HepG2 (cell line): ENCODE results near the gene DYSF. TPM values are rescaled to one million over a fixed set of nuclear protein-coding genes. Genes with fewer than 3 reads are reported as not detected.

Source experiments
- ATAC-seq: fragments of 200-7000 bp; cut with Tn5 transposase; 3 replicates; pipeline ENCODE4 v1.9.1; 2020; ENCODE audit warnings: mild to moderate bottlenecking, moderate library complexity
- BruUV-seq: library from RNA; stranded (reverse); fragments of 400-500 nt; replicated peaks from 2 replicates; lab custom pipeline; 2021; lab: Mats Ljungman, UMichigan
- CTCF ChIA-PET: fragments of 300-600 bp; formaldehyde crosslinking; extraction: SDS; loops from one replicate; lab custom pipeline; 2021; ENCODE audit warnings: low total read pairs, inconsistent platforms, low intra/inter-chr PET ratio; lab: Yijun Ruan, JAX
- POLR2A ChIA-PET: fragments of 350-600 bp; sonication (Branson Sonifier 250); formaldehyde crosslinking; loops from one replicate; lab custom pipeline; 2020; ENCODE audit warnings: antibody characterized with exemption, inconsistent platforms; lab: Yijun Ruan, JAX
- DNase-seq: peaks from one replicate; pipeline ENCODE4 v3.0.0-alpha.2; 2015; ENCODE audit warnings: low spot score
- FAIRE-seq: peaks from 3 replicates; lab custom pipeline; 2011; peaks lifted over from hg19 to GRCh38; lab: Jason Lieb, UNC
- H2AFZ ChIP-seq: one replicate; pipeline ENCODE4 v1.6.1; 2011; ENCODE audit warnings: low read length, inconsistent platforms
- H3K27ac ChIP-seq: fragments of 300-600 bp; 3 replicates; pipeline ENCODE4 v1.8.0; 2011; ENCODE audit warnings: mixed run types, mild to moderate bottlenecking, mixed read lengths, low read length, inconsistent platforms; ENCODE audit not compliant: insufficient read depth; ENCODE audit errors: extremely low read length
- H3K27me3 ChIP-seq, 2 experiments: fragments of 200-600 bp in 1 of 2; 2 replicates in 1 of 2; 3 replicates in 1 of 2; pipeline versions ENCODE4 v1.6.0 to v1.8.0; 2011; ENCODE audit warnings: low read length in 2 of 2, mild to moderate bottlenecking in 2 of 2, moderate library complexity in 2 of 2, inconsistent platforms in 1 of 2; ENCODE audit not compliant: insufficient read depth in 2 of 2, control insufficient read depth in 1 of 2
- H3K36me3 ChIP-seq, 2 experiments: fragments of 200-600 bp in 1 of 2; replicated peaks in 1 of 2; 2 replicates in 1 of 2; 3 replicates in 1 of 2; pipeline versions ENCODE4 v1.5.1 to v1.8.0; 2011; ENCODE audit warnings: low read length in 2 of 2, inconsistent platforms in 1 of 2; ENCODE audit not compliant: insufficient read depth in 2 of 2, control insufficient read depth in 1 of 2
- H3K4me1 ChIP-seq: 2 replicates; pipeline ENCODE4 v1.5.1; 2012; ENCODE audit warnings: low read length, inconsistent platforms; ENCODE audit not compliant: insufficient read depth
- H3K4me2 ChIP-seq: 2 replicates; pipeline ENCODE4 v1.6.0; 2011; ENCODE audit warnings: low read depth, low read length, inconsistent platforms
- H3K4me3 ChIP-seq, 3 experiments: fragments of 200-600 bp in 1 of 3; sonication (generic), shearing (Covaris generic) in 1 of 3; replicated peaks in 1 of 3; 2 replicates each; pipeline ENCODE4 v1.5.1; 2011 to 2016; ENCODE audit warnings: low read length in 3 of 3, inconsistent platforms in 2 of 3, low read depth in 2 of 3, mild to moderate bottlenecking in 2 of 3, control low read depth in 1 of 3, mixed read lengths in 1 of 3; ENCODE audit not compliant: insufficient read depth in 1 of 3
- H3K79me2 ChIP-seq: one replicate; pipeline ENCODE4 v1.6.1; 2011; ENCODE audit warnings: low read length, inconsistent platforms; ENCODE audit not compliant: insufficient read depth
- H3K9ac ChIP-seq: 2 replicates; pipeline ENCODE4 v1.6.0; 2011; ENCODE audit warnings: mild to moderate bottlenecking, low read depth, low read length, inconsistent platforms; ENCODE audit not compliant: insufficient read depth
- H3K9me3 ChIP-seq: 2 replicates; pipeline ENCODE4 v1.5.1; 2012; ENCODE audit warnings: mild to moderate bottlenecking, low read length
- H4K20me1 ChIP-seq: 2 replicates; pipeline ENCODE4 v1.6.0; 2011; ENCODE audit warnings: inconsistent platforms, mild to moderate bottlenecking, low read length, moderate library complexity; ENCODE audit not compliant: insufficient read depth
- ARHGAP35 ChIP-seq: sonication (generic); formaldehyde crosslinking; IDR thresholded peaks from 2 replicates; pipeline ENCODE4 v1.9.0; 2022; ENCODE audit warnings: mild to moderate bottlenecking, inconsistent platforms, moderate library complexity, missing genetic modification reagents, borderline replicate concordance
- CENPT ChIP-seq: sonication (generic); formaldehyde crosslinking; IDR thresholded peaks from 2 replicates; pipeline ENCODE4 v1.8.0; 2022; ENCODE audit warnings: low read depth, mild to moderate bottlenecking, moderate library complexity, missing genetic modification reagents
- DMAP1 ChIP-seq: IDR thresholded peaks from 2 replicates; pipeline ENCODE4 v1.6.1; 2016
- HNRNPL ChIP-seq: fragments of 200-400 bp; formaldehyde crosslinking; IDR thresholded peaks from 2 replicates; pipeline ENCODE4 v1.6.1; 2017; ENCODE audit warnings: mild to moderate bottlenecking, low read depth, low read length
- KDM5B ChIP-seq: sonication (generic); formaldehyde crosslinking; IDR thresholded peaks from 2 replicates; pipeline ENCODE4 v1.4.0; 2020; ENCODE audit warnings: missing genetic modification reagents, mild to moderate bottlenecking, borderline replicate concordance
- LCORL ChIP-seq, 2 experiments: fragments of 450-650 bp in 1 of 2; sonication (generic) in 1 of 2; formaldehyde crosslinking in 1 of 2; IDR thresholded peaks; 2 replicates each; pipeline versions ENCODE4 v1.5.0 to v1.6.1; 2017 to 2020; ENCODE audit warnings: antibody characterized with exemption in 1 of 2, missing genetic modification reagents in 1 of 2
- PRMT3 ChIP-seq: sonication (generic); formaldehyde crosslinking; IDR thresholded peaks from 2 replicates; pipeline ENCODE4 v1.8.1; 2022; ENCODE audit warnings: low read depth, mild to moderate bottlenecking, moderate library complexity, missing genetic modification reagents, borderline replicate concordance
- RFXANK ChIP-seq: IDR thresholded peaks from 2 replicates; pipeline ENCODE4 v1.6.1; 2016
- SALL2 ChIP-seq: sonication (generic); formaldehyde crosslinking; IDR thresholded peaks from 2 replicates; pipeline ENCODE4 v1.8.1; 2023; ENCODE audit warnings: mild to moderate bottlenecking, missing genetic modification reagents, inconsistent platforms
- SP4 ChIP-seq: sonication (generic); formaldehyde crosslinking; IDR thresholded peaks from 2 replicates; pipeline ENCODE4 v1.8.1; 2023; ENCODE audit warnings: mild to moderate bottlenecking, missing genetic modification reagents
- ZNF232 ChIP-seq: sonication (generic); formaldehyde crosslinking; IDR thresholded peaks from 2 replicates; pipeline ENCODE4 v1.4.0; 2020; ENCODE audit warnings: missing genetic modification reagents, borderline replicate concordance
- ZNF660 ChIP-seq: sonication (generic); formaldehyde crosslinking; IDR thresholded peaks from 2 replicates; pipeline ENCODE4 v1.5.1; 2020; ENCODE audit warnings: mild to moderate bottlenecking, low read depth, missing genetic modification reagents, borderline replicate concordance
- ZNF672 ChIP-seq: sonication (generic); formaldehyde crosslinking; IDR thresholded peaks from 2 replicates; pipeline ENCODE4 v1.8.1; 2022; ENCODE audit warnings: missing genetic modification reagents
- WGBS: methylation state at CpG from one replicate; pipeline ENCODE4 v1.1.6; 2017; ENCODE audit warnings: low lambda C conversion rate; 5-methylcytosine and 5-hydroxymethylcytosine counted together
- in situ Hi-C: cut with HindIII; loops from 2 replicates; pipeline ENCODE4 v1.10.0; 2017; ENCODE audit warnings: low pct_unique_long_range_greater_than_20kb; ENCODE audit not compliant: extremely low pct_ligation_motif_present
- intact Hi-C: fragments of 100-400 bp; cut with micrococcal nuclease; formaldehyde crosslinking; loops from one replicate; pipeline ENCODE4 v1.10.0; 2022; ENCODE audit not compliant: unreplicated experiment
- polyA plus RNA-seq, 8 experiments: library from polyadenylated mRNA; depleted of rRNA in 3 of 8; stranded (reverse) in 7 of 8; unstranded in 1 of 8; fragments of >200 nt; fragmentation: Illumina TruSeq in 4 of 8; extraction: Trizol in 4 of 8; gene quantifications; 2 replicates each; pipeline versions ENCODE4 v1.2.1 to v1.2.3, GENCODE V29; 2011 to 2016; ENCODE audit warnings: low read depth in 4 of 8, missing spikeins in 1 of 8, mixed read lengths in 1 of 8; ENCODE audit not compliant: insufficient read depth in 1 of 8
- total RNA-seq, 5 experiments: library from RNA; depleted of rRNA; stranded (reverse); fragments of >200 nt; fragmentation: Illumina TruSeq; extraction: Trizol; gene quantifications; 2 replicates each; pipeline ENCODE4 v1.2.3, GENCODE V29; 2016; ENCODE audit warnings: low read depth in 1 of 5
- TF ChIP-seq, protein P1 (sequence below): sonication (generic); formaldehyde crosslinking; IDR thresholded peaks from 2 replicates; pipeline ENCODE4 v1.8.0; 2022; ENCODE audit warnings: missing genetic modification reagents, mild to moderate bottlenecking, inconsistent platforms, borderline replicate concordance
- TF ChIP-seq, protein P2 (sequence below): sonication (generic); formaldehyde crosslinking; IDR thresholded peaks from 2 replicates; pipeline ENCODE4 v1.9.0; 2021; ENCODE audit warnings: mild to moderate bottlenecking, missing genetic modification reagents
- TF ChIP-seq, protein P3 (sequence below): sonication (generic); formaldehyde crosslinking; IDR thresholded peaks from 2 replicates; pipeline ENCODE4 v1.4.0; 2020; ENCODE audit warnings: mild to moderate bottlenecking, missing genetic modification reagents

The DYSF gene
- total and polyA plus RNA-seq, 2 of the 13 experiments (the other 11 are each of a cell fraction or from before 2014, with no cell fraction given): 0.15 to 2.4 TPM

DNA sequence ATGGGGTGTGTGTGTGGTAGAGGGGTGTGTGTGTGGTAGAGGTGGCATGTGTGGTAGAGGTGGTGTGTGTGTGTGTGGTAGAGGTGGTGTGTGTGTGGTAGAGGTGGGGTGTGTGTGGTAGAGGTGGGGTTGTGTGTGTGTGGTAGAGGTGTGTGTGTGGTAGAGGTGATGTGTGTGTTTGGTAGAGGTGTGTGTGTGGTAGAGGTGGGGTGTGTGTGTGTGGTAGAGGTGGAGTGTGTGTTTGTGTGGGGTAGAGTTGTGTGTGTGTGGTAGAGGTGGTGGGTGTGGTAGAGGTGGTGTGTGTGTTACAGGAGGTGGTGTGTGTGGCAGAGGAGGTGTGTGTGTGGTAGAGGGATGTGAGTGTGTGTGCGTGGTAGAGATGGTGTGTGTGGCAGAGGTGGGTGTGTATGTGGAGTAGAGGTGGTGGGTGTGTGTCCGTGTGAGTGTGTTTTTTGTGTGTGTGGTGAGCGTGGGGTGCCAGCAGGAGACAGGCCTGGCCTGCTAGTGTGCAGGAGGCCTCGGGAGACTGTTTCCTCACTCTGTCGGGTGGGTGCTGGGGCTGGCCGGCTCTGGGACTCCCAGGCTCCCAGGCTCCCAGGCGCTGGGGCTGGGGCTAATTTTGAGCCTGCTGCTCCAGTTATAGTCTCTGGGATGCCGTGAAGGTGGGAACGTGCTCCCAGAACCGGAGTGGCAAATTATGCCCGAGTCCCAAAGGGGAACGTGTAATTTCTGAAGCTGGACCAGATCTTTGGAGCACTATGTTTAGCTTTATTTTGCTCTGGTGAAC lies 165.2 kb downstream of the DYSF start:
- DNase-seq: no peak
- no TSS peak for BruUV-seq
- H3K79me2 ChIP-seq: no peaks in the 10 kb centered on the region
- in situ Hi-C loops (no loop called here), intact Hi-C loops (no loop called here)
- ChIA-PET CTCF (no interaction called here), POLR2A (no interaction called here)
- WGBS: 14% methylated on average over 11 of the region's 12 CpGs
- FAIRE-seq: no peak
- no peaks in the 10 kb centered on the region for H3K9me3 ChIP-seq
- no peak overlapping the region for H2AFZ ChIP-seq
- TF ChIP-seq ZNF660: no peak
- TF ChIP-seq CENPT (CRISPR knock-in tag): no peak
- TF ChIP-seq ZNF232: no peak
- no peak for TF ChIP-seq LCORL (IDR thresholded peaks at IDR 0.05)
- no peak for TF ChIP-seq LCORL (CRISPR knock-in tag; IDR thresholded peaks at IDR 0.05)
- TF ChIP-seq HNRNPL: peak; percentile 65; the same call in 1 of the 2 replicates
- no peak for TF ChIP-seq ARHGAP35
- TF ChIP-seq, protein P1, sequence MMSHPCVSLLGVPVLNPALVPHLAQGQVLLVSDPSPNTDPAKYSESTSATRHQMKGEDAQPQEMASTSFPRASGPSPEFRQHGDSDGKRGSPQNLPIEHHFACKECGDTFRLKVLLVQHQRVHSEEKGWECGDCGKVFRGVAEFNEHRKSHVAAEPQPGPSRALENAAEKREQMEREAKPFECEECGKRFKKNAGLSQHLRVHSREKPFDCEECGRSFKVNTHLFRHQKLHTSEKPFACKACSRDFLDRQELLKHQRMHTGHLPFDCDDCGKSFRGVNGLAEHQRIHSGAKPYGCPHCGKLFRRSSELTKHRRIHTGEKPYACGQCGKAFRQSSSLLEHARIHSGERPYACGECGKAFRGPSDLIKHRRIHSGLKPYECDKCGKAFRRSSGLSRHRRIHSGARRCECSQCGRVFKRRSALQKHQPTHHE (CRISPR knock-in tag): no peak
- no peak for TF ChIP-seq PRMT3 (CRISPR knock-in tag)
- TF ChIP-seq ZNF672: no peak
- TF ChIP-seq DMAP1 (CRISPR knock-in tag): no peak
- TF ChIP-seq SP4: no peak
- TF ChIP-seq, protein P2, sequence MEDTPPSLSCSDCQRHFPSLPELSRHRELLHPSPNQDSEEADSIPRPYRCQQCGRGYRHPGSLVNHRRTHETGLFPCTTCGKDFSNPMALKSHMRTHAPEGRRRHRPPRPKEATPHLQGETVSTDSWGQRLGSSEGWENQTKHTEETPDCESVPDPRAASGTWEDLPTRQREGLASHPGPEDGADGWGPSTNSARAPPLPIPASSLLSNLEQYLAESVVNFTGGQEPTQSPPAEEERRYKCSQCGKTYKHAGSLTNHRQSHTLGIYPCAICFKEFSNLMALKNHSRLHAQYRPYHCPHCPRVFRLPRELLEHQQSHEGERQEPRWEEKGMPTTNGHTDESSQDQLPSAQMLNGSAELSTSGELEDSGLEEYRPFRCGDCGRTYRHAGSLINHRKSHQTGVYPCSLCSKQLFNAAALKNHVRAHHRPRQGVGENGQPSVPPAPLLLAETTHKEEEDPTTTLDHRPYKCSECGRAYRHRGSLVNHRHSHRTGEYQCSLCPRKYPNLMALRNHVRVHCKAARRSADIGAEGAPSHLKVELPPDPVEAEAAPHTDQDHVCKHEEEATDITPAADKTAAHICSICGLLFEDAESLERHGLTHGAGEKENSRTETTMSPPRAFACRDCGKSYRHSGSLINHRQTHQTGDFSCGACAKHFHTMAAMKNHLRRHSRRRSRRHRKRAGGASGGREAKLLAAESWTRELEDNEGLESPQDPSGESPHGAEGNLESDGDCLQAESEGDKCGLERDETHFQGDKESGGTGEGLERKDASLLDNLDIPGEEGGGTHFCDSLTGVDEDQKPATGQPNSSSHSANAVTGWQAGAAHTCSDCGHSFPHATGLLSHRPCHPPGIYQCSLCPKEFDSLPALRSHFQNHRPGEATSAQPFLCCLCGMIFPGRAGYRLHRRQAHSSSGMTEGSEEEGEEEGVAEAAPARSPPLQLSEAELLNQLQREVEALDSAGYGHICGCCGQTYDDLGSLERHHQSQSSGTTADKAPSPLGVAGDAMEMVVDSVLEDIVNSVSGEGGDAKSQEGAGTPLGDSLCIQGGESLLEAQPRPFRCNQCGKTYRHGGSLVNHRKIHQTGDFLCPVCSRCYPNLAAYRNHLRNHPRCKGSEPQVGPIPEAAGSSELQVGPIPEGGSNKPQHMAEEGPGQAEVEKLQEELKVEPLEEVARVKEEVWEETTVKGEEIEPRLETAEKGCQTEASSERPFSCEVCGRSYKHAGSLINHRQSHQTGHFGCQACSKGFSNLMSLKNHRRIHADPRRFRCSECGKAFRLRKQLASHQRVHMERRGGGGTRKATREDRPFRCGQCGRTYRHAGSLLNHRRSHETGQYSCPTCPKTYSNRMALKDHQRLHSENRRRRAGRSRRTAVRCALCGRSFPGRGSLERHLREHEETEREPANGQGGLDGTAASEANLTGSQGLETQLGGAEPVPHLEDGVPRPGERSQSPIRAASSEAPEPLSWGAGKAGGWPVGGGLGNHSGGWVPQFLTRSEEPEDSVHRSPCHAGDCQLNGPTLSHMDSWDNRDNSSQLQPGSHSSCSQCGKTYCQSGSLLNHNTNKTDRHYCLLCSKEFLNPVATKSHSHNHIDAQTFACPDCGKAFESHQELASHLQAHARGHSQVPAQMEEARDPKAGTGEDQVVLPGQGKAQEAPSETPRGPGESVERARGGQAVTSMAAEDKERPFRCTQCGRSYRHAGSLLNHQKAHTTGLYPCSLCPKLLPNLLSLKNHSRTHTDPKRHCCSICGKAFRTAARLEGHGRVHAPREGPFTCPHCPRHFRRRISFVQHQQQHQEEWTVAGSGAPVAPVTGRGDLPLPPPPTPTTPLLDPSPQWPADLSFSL: peak; percentile 97
- no peak for TF ChIP-seq SALL2 (CRISPR knock-in tag)
- TF ChIP-seq RFXANK (CRISPR knock-in tag): no peak
- TF ChIP-seq, protein P3, sequence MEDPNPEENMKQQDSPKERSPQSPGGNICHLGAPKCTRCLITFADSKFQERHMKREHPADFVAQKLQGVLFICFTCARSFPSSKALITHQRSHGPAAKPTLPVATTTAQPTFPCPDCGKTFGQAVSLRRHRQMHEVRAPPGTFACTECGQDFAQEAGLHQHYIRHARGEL (CRISPR knock-in tag): no peak
- 0 out of 2 replicates have a peak, but pooled peaks have one; percentile 21 for TF ChIP-seq KDM5B
- no peak overlapping the region for H3K9ac ChIP-seq
- no peak overlapping the region for H3K4me2 ChIP-seq
- H3K27ac ChIP-seq: no peak overlapping the region
- peaks cover 27% of the 10 kb centered on the region for H3K4me1 ChIP-seq
- H4K20me1 ChIP-seq: no peaks in the 10 kb centered on the region
- H3K4me3 ChIP-seq: no peak overlapping the region
- no peaks in the 10 kb centered on the region; a peak in 1 of 5 replicates for H3K27me3 ChIP-seq
- ATAC-seq: peak; percentile 56
- H3K36me3 ChIP-seq: no peaks in the 10 kb centered on the region
